Keratinocyte (primary cell): ENCODE results near the gene NPAS3. TPM values are rescaled to one million over a fixed set of nuclear protein-coding genes. Genes with fewer than 3 reads are reported as not detected.

Source experiments
- DNase-seq: peaks from one replicate; pipeline ENCODE4 v3.0.0-alpha.2; 2011; ENCODE audit warnings: low read depth, missing footprints, low spot score
- FAIRE-seq: peaks from 2 replicates; lab custom pipeline; 2011; peaks lifted over from hg19 to GRCh38; lab: Jason Lieb, UNC
- H2AFZ ChIP-seq: 2 replicates; pipeline ENCODE4 v1.6.0; 2012; ENCODE audit warnings: low read length, control low read depth, inconsistent platforms; ENCODE audit not compliant: control insufficient read depth
- H3K27ac ChIP-seq: 2 replicates; pipeline ENCODE4 v1.5.1; 2011; ENCODE audit warnings: low read length; ENCODE audit not compliant: control insufficient read depth, insufficient read depth
- H3K27me3 ChIP-seq: 3 replicates; pipeline ENCODE4 v1.6.0; 2011; ENCODE audit warnings: low read length; ENCODE audit not compliant: control insufficient read depth, insufficient read depth; ENCODE audit errors: extremely low read depth
- H3K36me3 ChIP-seq, 2 experiments: 2 replicates in 1 of 2; 3 replicates in 1 of 2; pipeline ENCODE4 v1.5.1; 2011; ENCODE audit warnings: low read length in 2 of 2, mild to moderate bottlenecking in 1 of 2; ENCODE audit not compliant: control insufficient read depth in 2 of 2, insufficient read depth in 2 of 2; ENCODE audit errors: extremely low read depth in 1 of 2
- H3K4me1 ChIP-seq: 3 replicates; pipeline ENCODE4 v1.5.1; 2011; ENCODE audit warnings: low read length; ENCODE audit not compliant: control insufficient read depth, insufficient read depth; ENCODE audit errors: extremely low read depth
- H3K4me2 ChIP-seq: 3 replicates; pipeline ENCODE4 v1.6.0; 2011; ENCODE audit warnings: low read depth, low read length; ENCODE audit not compliant: control insufficient read depth, insufficient read depth; ENCODE audit errors: extremely low read depth
- H3K4me3 ChIP-seq, 3 experiments: fragments of 200-600 bp in 1 of 3; sonication (generic) in 1 of 3; 2 replicates in 2 of 3; 3 replicates in 1 of 3; pipeline ENCODE4 v1.5.1; 2011 to 2016; ENCODE audit warnings: low read length in 3 of 3, mild to moderate bottlenecking in 3 of 3, control low read depth in 2 of 3, inconsistent platforms in 1 of 3, low read depth in 1 of 3, mixed read lengths in 1 of 3, mixed run types in 1 of 3, moderate library complexity in 1 of 3; ENCODE audit not compliant: control insufficient read depth in 2 of 3, insufficient read depth in 2 of 3; ENCODE audit errors: extremely low read depth in 1 of 3
- H3K79me2 ChIP-seq: 2 replicates; pipeline ENCODE4 v1.6.0; 2012; ENCODE audit warnings: low read length; ENCODE audit not compliant: control insufficient read depth, insufficient read depth
- H3K9ac ChIP-seq: 3 replicates; pipeline ENCODE4 v1.6.0; 2011; ENCODE audit warnings: low read length; ENCODE audit not compliant: control insufficient read depth, insufficient read depth; ENCODE audit errors: extremely low read depth
- H3K9me1 ChIP-seq: 3 replicates; pipeline ENCODE4 v1.6.0; 2011; ENCODE audit warnings: low read length; ENCODE audit not compliant: control insufficient read depth, insufficient read depth; ENCODE audit errors: extremely low read depth
- H3K9me3 ChIP-seq: 2 replicates; pipeline ENCODE4 v1.5.1; 2012; ENCODE audit warnings: low read depth, low read length; ENCODE audit not compliant: control insufficient read depth
- H4K20me1 ChIP-seq: 3 replicates; pipeline ENCODE4 v1.6.0; 2011; ENCODE audit warnings: low read length; ENCODE audit not compliant: control insufficient read depth, insufficient read depth; ENCODE audit errors: extremely low read depth
- EZH2 ChIP-seq: IDR thresholded peaks from one replicate; pipeline ENCODE4 v1.6.1; 2012; ENCODE audit warnings: inconsistent platforms, mild to moderate bottlenecking, low read length, moderate library complexity
- dilution Hi-C: fragments of 300-500 bp; cut with MboI; formaldehyde crosslinking; loops from one replicate; pipeline ENCODE4 v1.7.0; 2020; ENCODE audit warnings: low sequenced_read_pairs; ENCODE audit not compliant: extremely low pct_ligation_motif_present
- polyA plus RNA-seq, 5 experiments: library from polyadenylated mRNA; depleted of rRNA in 3 of 5; stranded (reverse) in 3 of 5; stranded (forward) in 1 of 5; unstranded in 1 of 5; fragments of >200 nt; gene quantifications; 1 replicate in 1 of 5; 2 replicates in 3 of 5; 3 replicates in 1 of 5; pipeline versions ENCODE4 v1.2.1 to v1.2.3, GENCODE V29; 2011 to 2012; ENCODE audit warnings: missing spikeins in 2 of 5, low read depth in 1 of 5, low replicate concordance in 1 of 5
- TF ChIP-seq, protein P1 (sequence below), 3 experiments: IDR thresholded peaks in 1 of 3; conservative IDR thresholded peaks in 1 of 3; optimal IDR thresholded peaks in 1 of 3; 2 replicates in 2 of 3; 3 replicates in 1 of 3; pipeline versions ENCODE3 to v1.5.1; 2011; ENCODE audit warnings: low read length in 3 of 3, mild to moderate bottlenecking in 3 of 3, moderate library complexity in 2 of 3, control low read depth in 1 of 3, inconsistent platforms in 1 of 3; ENCODE audit not compliant: insufficient read depth in 2 of 3; ENCODE audit errors: extremely low read depth in 1 of 3

Gene NPAS3
- polyA plus RNA-seq, 1 donor (not counting 4 experiments of a cell fraction or from before 2014, with no cell fraction given): 0.07 TPM

DNA sequence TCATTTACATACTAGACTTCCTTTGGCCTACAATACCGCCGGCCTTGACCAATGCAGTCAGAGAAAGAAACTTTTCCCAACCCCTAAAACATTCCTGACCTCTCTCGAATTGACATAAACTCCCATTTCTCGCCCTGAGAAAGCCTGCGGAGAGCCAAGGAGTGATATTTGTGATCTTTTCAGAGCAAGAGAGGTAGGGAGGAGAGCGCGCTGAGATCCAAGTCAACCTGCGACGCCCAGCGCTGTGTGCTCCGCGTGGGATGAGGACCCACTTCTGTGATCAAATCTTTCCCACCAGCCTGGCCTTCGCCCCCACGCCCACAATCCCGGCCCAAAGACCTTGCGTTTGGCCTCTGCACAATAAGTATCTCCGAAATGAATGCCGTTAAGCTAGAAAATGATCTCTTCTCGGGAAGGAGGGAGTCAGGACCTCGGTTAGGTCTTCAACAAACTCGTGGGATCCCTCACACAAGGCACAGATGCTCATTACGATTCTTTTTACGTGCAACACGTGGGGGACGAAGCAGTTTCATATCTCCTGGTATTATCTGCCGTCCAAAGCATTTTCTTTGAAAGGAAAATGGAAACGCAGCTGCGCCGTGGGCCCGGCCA is 6.3 kb upstream of the NPAS3 start:
- H4K20me1 ChIP-seq: no peaks in the 10 kb centered on the region
- H3K36me3 ChIP-seq: no peaks in the 10 kb centered on the region
- dilution Hi-C loops: no loop called here
- H3K4me1 ChIP-seq: no peaks in the 10 kb centered on the region
- H3K27me3 ChIP-seq: peaks cover 60% of the 10 kb centered on the region
- no peak overlapping the region for H3K4me3 ChIP-seq
- no peak overlapping the region for H3K4me2 ChIP-seq
- FAIRE-seq: no peak
- TF ChIP-seq, protein P1, sequence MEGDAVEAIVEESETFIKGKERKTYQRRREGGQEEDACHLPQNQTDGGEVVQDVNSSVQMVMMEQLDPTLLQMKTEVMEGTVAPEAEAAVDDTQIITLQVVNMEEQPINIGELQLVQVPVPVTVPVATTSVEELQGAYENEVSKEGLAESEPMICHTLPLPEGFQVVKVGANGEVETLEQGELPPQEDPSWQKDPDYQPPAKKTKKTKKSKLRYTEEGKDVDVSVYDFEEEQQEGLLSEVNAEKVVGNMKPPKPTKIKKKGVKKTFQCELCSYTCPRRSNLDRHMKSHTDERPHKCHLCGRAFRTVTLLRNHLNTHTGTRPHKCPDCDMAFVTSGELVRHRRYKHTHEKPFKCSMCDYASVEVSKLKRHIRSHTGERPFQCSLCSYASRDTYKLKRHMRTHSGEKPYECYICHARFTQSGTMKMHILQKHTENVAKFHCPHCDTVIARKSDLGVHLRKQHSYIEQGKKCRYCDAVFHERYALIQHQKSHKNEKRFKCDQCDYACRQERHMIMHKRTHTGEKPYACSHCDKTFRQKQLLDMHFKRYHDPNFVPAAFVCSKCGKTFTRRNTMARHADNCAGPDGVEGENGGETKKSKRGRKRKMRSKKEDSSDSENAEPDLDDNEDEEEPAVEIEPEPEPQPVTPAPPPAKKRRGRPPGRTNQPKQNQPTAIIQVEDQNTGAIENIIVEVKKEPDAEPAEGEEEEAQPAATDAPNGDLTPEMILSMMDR (optimal IDR thresholded peaks at IDR 0.05 in 1 of 3, IDR thresholded peaks at IDR 0.05 in 1 of 3, conservative IDR thresholded peaks at IDR 0.05 in 1 of 3; ENCODE audit: extremely low read depth in 1 of 3, insufficient read depth in 2 of 3, low read length in 3 of 3): no peak
- TF ChIP-seq EZH2: no peak
- no peak for DNase-seq
- no peaks in the 10 kb centered on the region for H3K9me1 ChIP-seq
- H3K9ac ChIP-seq: no peak overlapping the region
- H3K79me2 ChIP-seq: no peaks in the 10 kb centered on the region
- H3K9me3 ChIP-seq: no peaks in the 10 kb centered on the region
- no peak overlapping the region for H3K27ac ChIP-seq
- no peak overlapping the region for H2AFZ ChIP-seq

DNA sequence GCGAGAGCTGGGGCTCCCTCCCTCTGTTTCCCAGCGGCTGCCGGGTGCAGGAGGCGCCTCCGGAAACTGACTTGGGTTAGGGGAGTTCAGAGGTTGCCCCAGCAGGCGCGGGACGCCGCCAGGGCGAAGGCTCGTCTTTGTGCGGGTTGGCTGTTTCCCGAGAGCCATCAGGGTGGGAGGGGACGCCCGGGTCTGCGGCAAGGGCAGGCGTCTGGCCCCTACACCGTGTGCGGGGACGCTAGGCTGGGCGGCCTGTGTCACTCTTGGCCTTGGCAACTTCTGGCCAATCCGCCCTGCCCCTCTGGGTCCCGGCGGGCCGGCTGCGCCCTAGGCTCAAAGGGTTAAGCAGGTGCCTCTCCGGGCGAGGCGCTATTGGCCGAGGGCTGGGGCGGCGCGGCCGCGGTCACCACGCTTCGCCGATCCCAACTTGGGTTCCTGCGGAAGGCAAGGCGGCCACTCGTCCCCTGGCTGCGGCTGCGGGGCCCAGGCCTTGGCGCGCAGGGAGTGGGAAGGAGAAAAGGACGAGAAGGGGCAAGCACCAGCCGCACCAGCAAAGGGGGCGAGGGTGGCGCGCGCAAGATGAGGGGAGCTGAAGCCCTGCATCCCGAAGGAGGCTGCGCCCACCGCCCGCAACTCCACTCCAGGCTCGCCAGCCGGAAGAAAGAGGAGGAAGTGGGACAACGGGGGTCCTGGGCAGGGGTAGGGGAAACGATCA is 5.6 kb upstream of the NPAS3 start:
- DNase-seq (no peak), FAIRE-seq (no peak)
- H3K79me2 ChIP-seq: no peaks in the 10 kb centered on the region
- H3K4me3 ChIP-seq: no peak overlapping the region
- peaks cover 66% of the 10 kb centered on the region for H3K27me3 ChIP-seq
- dilution Hi-C loops: no loop called here
- H3K4me1 ChIP-seq: no peaks in the 10 kb centered on the region
- H3K27ac ChIP-seq: no peak overlapping the region
- no peaks in the 10 kb centered on the region for H3K36me3 ChIP-seq
- no peaks in the 10 kb centered on the region for H3K9me1 ChIP-seq
- H2AFZ ChIP-seq: no peak overlapping the region
- no peaks in the 10 kb centered on the region for H3K9me3 ChIP-seq
- H3K4me2 ChIP-seq: no peak overlapping the region
- no peak overlapping the region for H3K9ac ChIP-seq
- no peaks in the 10 kb centered on the region for H4K20me1 ChIP-seq
- TF ChIP-seq, protein P1 (optimal IDR thresholded peaks at IDR 0.05 in 1 of 3, IDR thresholded peaks at IDR 0.05 in 1 of 3, conservative IDR thresholded peaks at IDR 0.05 in 1 of 3; ENCODE audit: extremely low read depth in 1 of 3, insufficient read depth in 2 of 3, low read length in 3 of 3): no peak
- TF ChIP-seq EZH2: no peak
